ENCODE results near the gene PRMT3.

PRMT3 gene

GRCh38 chr11:20457001-20457799, 69.7 kb downstream of the PRMT3 start:
- H3K4me3 ChIP-seq (ENCODE audit: low read length): no peak overlapping the region
- DNase-seq (ENCODE audit: low read depth): no peak
- TF ChIP-seq CTCF (conservative IDR thresholded peaks at IDR 0.05; ENCODE audit: low read depth, low read length): no peak

GRCh38 chr11:20457934-20458680, 70.6 kb downstream of the PRMT3 start:
- no peak for DNase-seq (ENCODE audit: low read depth)

GRCh38 chr11:20458905-20459632, 71.6 kb downstream of the PRMT3 start:
- TF ChIP-seq CTCF (conservative IDR thresholded peaks at IDR 0.05; ENCODE audit: low read depth, low read length): no peak
- H3K4me3 ChIP-seq (ENCODE audit: low read length): no peak overlapping the region
- DNase-seq (ENCODE audit: low read depth): no peak

More at GRCh38 chr11:20457934-20458680, 70.6 kb downstream of the PRMT3 start:
- no peak overlapping the region for H3K4me3 ChIP-seq (ENCODE audit: low read length)
- TF ChIP-seq CTCF (conservative IDR thresholded peaks at IDR 0.05; ENCODE audit: low read depth, low read length): no peak

- DNase-seq (ENCODE audit: low read depth): no peak
- no peak for TF ChIP-seq CTCF (conservative IDR thresholded peaks at IDR 0.05; ENCODE audit: low read depth, low read length)
- H3K4me3 ChIP-seq (ENCODE audit: low read length): no peak overlapping the region
Observed at GRCh38 chr11:20459865-20460264, 72.3 kb downstream of the PRMT3 start.

GRCh38 chr11:20464518-20464917, 77.0 kb downstream of the PRMT3 start:
- no peak for TF ChIP-seq CTCF (conservative IDR thresholded peaks at IDR 0.05; ENCODE audit: low read depth, low read length)
- H3K4me3 ChIP-seq (ENCODE audit: low read length): no peak overlapping the region
- DNase-seq (ENCODE audit: low read depth): no peak

GRCh38 chr11:20467487-20468185, 80.1 kb downstream of the PRMT3 start:
- H3K4me3 ChIP-seq (ENCODE audit: low read length): no peak overlapping the region
- DNase-seq (ENCODE audit: low read depth): no peak
- no peak for TF ChIP-seq CTCF (conservative IDR thresholded peaks at IDR 0.05; ENCODE audit: low read depth, low read length)
